Aorta (tissue), 5 donors: ENCODE results near the gene SMG5. TPM values are rescaled to one million over a fixed set of nuclear protein-coding genes. Genes with fewer than 3 reads are reported as not detected.
"Not testable (repeated sequence)": the region's sequence is repeated elsewhere in the genome, so short reads cannot be mapped to it uniquely, and the experiment has no call there.

Experiments used
- ATAC-seq: fragments of 200-7000 bp; cut with Tn5 transposase; one replicate; pipeline ENCODE4 v1.9.1; 2022; ENCODE audit warnings: moderate library complexity; ENCODE audit not compliant: low FRiP score
- DNase-seq, 2 donors: peaks; one replicate each; pipeline ENCODE4 v3.0.0-alpha.2; 2020
- H3K27ac ChIP-seq, 2 donors: one replicate each; pipeline ENCODE4 v1.5.1; 2013; ENCODE audit warnings: low read length in 2 of 2, mild to moderate bottlenecking in 2 of 2, moderate library complexity in 2 of 2, control low read depth in 1 of 2, inconsistent platforms in 1 of 2, low read depth in 1 of 2
- H3K27me3 ChIP-seq, 2 donors: one replicate each; pipeline ENCODE4 v1.6.1; 2013; ENCODE audit warnings: control low read depth in 1 of 2, low read length in 1 of 2, mild to moderate bottlenecking in 1 of 2, moderate library complexity in 1 of 2; ENCODE audit not compliant: insufficient read depth in 2 of 2, control insufficient read depth in 1 of 2
- H3K36me3 ChIP-seq, 2 donors: one replicate each; pipeline ENCODE4 v1.6.1; 2013; ENCODE audit warnings: control low read depth in 1 of 2, low read length in 1 of 2, mild to moderate bottlenecking in 1 of 2; ENCODE audit not compliant: insufficient read depth in 2 of 2, control insufficient read depth in 1 of 2
- H3K4me1 ChIP-seq, 2 donors: one replicate each; pipeline ENCODE4 v1.6.1; 2013; ENCODE audit warnings: low read length in 2 of 2, control low read depth in 1 of 2, mild to moderate bottlenecking in 1 of 2, moderate library complexity in 1 of 2; ENCODE audit not compliant: insufficient read depth in 2 of 2, control insufficient read depth in 1 of 2
- H3K4me3 ChIP-seq, 2 donors: one replicate each; pipeline ENCODE4 v1.5.1; 2013; ENCODE audit warnings: low read length in 2 of 2, control low read depth in 1 of 2, mild to moderate bottlenecking in 1 of 2
- H3K9me3 ChIP-seq: one replicate; pipeline ENCODE4 v1.6.1; 2013; ENCODE audit warnings: mild to moderate bottlenecking, low read length; ENCODE audit not compliant: control insufficient read depth
- WGBS, 2 donors: extraction: QIAGEN DNeasy Blood & Tissue Kit; methylation state at CpG; one replicate each; pipeline ENCODE4 v1.1.7; 2013; 5-methylcytosine and 5-hydroxymethylcytosine counted together
- intact Hi-C, 2 donors: fragments of 100-400 bp; cut with DNase I; formaldehyde crosslinking; loops; one replicate each; pipeline versions ENCODE4 v1.14.2 to v1.15.0; 2022
- long read RNA-seq, 2 donors: library from polyadenylated mRNA; unstranded; transcript quantifications; one replicate each; pipeline ENCODE4 v2.0.0, GENCODE V29; 2020 to 2021
- polyA plus RNA-seq, 2 donors: library from polyadenylated mRNA; stranded (reverse); fragments of 200-250 nt; gene quantifications; one replicate each; pipeline ENCODE4 v1.2.3, GENCODE V29; 2013
- total RNA-seq, 2 donors: library from RNA; stranded (reverse); fragmentation: NEBNext Ultra II Directional; extraction: Animal tissue kit (Norgen Biotek cat#: 25700); gene quantifications; one replicate each; pipeline ENCODE4 v1.2.1, GENCODE V29; 2021
- donor health status: healthy with polysubstance abuse.
- donor health status: Bipolar disorder and iron deficiency.
- donor health status: DM: no; HTN: no; CAD: no.
- donor health status: DM: no; HTN: no; CAD: no.
- donor health status: DM: yes; HTN: yes; CAD: no.

The SMG5 gene, protein sequence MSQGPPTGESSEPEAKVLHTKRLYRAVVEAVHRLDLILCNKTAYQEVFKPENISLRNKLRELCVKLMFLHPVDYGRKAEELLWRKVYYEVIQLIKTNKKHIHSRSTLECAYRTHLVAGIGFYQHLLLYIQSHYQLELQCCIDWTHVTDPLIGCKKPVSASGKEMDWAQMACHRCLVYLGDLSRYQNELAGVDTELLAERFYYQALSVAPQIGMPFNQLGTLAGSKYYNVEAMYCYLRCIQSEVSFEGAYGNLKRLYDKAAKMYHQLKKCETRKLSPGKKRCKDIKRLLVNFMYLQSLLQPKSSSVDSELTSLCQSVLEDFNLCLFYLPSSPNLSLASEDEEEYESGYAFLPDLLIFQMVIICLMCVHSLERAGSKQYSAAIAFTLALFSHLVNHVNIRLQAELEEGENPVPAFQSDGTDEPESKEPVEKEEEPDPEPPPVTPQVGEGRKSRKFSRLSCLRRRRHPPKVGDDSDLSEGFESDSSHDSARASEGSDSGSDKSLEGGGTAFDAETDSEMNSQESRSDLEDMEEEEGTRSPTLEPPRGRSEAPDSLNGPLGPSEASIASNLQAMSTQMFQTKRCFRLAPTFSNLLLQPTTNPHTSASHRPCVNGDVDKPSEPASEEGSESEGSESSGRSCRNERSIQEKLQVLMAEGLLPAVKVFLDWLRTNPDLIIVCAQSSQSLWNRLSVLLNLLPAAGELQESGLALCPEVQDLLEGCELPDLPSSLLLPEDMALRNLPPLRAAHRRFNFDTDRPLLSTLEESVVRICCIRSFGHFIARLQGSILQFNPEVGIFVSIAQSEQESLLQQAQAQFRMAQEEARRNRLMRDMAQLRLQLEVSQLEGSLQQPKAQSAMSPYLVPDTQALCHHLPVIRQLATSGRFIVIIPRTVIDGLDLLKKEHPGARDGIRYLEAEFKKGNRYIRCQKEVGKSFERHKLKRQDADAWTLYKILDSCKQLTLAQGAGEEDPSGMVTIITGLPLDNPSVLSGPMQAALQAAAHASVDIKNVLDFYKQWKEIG
- 10 to 100 TPM; 47.2 to 58.6 TPM for total RNA-seq
- polyA plus RNA-seq = 10 to 100 TPM; 21.9 to 34.7 TPM
- long read RNA-seq, donor 1, full-length matches to known transcripts = 8 of 67 reads
- long read RNA-seq, donor 1, partial matches to known transcripts = 50 of 67 reads
- long read RNA-seq, donor 1, other reads (novel, unspliced or antisense) = 9 of 67 reads
- long read RNA-seq, donor 2, full-length matches to known transcripts = 14 of 31 reads
- long read RNA-seq, donor 2, partial matches to known transcripts = 7 of 31 reads
- long read RNA-seq, donor 2, other reads (novel, unspliced or antisense) = 10 of 31 reads

DNA sequence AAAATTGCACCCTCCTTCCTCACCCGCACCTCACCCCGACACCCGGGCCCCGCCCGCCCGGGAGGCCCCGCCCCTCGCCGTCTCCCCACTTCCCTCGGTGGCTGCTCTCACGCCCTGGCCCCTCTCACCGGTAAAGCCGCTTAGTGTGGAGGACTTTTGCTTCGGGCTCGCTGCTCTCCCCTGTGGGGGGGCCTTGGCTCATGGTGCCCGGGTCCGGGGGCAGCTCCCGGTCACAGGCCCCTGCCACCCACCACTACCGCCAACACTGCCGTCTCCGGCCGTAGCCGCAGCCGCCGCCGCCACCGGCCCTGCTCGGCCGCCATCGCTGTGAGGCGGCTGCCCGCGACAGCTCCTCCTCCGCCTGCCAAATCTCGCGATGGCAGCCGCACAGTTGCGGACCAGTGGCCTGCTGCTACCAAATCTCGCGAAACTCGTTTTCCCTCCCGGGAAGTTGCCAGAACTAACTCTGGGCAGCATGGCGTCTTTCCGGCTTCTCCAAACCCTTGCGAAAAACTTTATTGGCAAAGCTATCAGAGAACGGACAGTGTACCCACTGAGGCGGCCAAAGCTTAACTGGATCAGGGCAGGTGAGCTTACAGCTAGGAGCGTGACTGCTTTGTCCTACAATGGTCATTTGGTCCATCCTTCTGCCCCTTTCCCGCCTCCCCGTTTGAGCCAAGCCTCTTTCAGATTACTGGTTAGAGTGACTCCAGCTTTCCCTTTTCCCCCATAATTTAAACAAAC, at the start of gene SMG5:
TSS of gene SMG5 (minus strand) at position 347 of the 744 bp plus-strand sequence. CDS start at position 202, 145 bp downstream.
- peaks cover 0 to 2% of the 10 kb centered on the region in 2 donors for H3K36me3 ChIP-seq
- ATAC-seq (peak; percentile 97), DNase-seq (peak; percentile 98 to 99)
- H3K9me3 ChIP-seq = no peaks in the 10 kb centered on the region
- H3K4me1 ChIP-seq = peaks cover 0 to 8% of the 10 kb centered on the region in 2 donors
- WGBS, 2 donors = 0 to 1% methylated on average over 44 to 50 of the region's 50 CpGs
- H3K27ac ChIP-seq = peak within 1 kb of the TSS in 1 of 2 donors; percentile 34
- H3K4me3 ChIP-seq = peak within 1 kb of the TSS; percentile 68 to 90
- H3K27me3 ChIP-seq = no peaks in the 10 kb centered on the region
- intact Hi-C loops = no loop called here

DNA sequence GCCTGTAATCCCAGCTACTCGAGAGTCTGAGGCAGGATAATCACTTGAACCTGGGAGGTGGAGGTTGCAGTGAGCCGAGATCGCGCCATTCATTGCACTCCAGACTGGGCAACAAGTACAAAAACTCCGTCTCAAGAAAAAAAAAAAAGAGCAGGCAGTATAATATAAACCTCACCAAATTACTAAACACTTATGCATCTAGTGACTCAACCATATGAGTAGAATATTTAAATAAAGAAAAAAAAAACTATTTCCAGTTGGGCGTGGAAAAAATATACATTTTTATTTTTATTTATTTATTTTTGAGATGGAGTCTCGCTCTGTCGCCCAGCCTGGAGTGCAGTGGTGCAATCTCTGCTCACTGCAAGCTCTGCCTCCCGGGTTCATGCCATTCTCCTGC, 40.6 kb upstream of the SMG5 start:
- H3K36me3 ChIP-seq = peaks cover 10 to 12% of the 10 kb centered on the region in 2 donors
- H3K4me1 ChIP-seq, H3K9me3 ChIP-seq, DNase-seq, ATAC-seq, H3K27me3 ChIP-seq, H3K27ac ChIP-seq, intact Hi-C loops, H3K4me3 ChIP-seq: not testable (repeated sequence)
- 92 to 94% methylated on average over 9 of the region's 9 CpGs for WGBS, 2 donors

DNA sequence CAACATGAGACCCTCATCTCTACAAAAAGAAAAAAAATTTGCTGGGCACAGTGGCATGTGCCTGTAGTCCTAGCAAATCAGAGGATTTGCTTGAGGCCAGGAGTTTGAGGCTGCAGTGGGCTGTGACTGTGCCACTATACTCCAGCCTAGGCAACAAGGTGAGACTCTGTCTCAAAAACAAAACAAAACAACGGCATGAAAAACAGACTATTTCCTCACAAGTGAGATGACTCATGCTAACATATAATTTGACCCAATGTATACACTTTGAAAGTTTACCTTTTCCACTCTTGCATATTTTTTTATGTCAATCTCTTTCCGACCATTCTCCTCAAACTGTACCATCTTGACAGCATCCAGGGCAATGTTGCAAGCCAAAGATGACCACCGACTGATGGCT, 37.9 kb upstream of the SMG5 start:
- peaks cover 18 to 19% of the 10 kb centered on the region in 2 donors for H3K36me3 ChIP-seq
- no peak overlapping the region for H3K4me3 ChIP-seq

DNA sequence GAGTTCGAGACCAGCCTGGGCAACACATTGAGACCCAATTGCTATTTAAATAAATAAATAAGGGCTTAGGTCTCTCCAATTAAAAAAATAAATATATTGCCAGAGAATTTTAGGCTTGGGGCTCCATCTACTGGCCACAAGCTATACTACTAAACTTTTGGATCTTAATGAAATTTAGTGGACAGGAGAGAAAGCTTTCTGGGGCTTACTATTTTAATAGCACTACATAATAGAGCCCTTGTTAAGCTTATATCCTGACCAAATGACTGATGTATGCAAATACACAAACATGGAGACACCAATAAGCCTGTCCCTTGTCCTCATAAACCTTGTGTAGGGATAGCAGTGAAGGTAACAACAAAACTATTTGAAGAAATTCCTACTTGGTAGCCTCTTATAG, 37.0 kb upstream of the SMG5 start:
- H3K27ac ChIP-seq = no peak overlapping the region
- no peak overlapping the region for H3K4me3 ChIP-seq
- WGBS, 2 donors = 52 to 63% methylated on average over 1 of the region's 1 CpG
- no peak for DNase-seq
- peaks cover 19% of the 10 kb centered on the region in 2 donors for H3K36me3 ChIP-seq
- H3K27me3 ChIP-seq = no peaks in the 10 kb centered on the region
- no peak for ATAC-seq
- H3K9me3 ChIP-seq = no peaks in the 10 kb centered on the region
- intact Hi-C loops = no loop called here
- no peaks in the 10 kb centered on the region for H3K4me1 ChIP-seq

More for the DNA sequence above, 37.9 kb upstream of the SMG5 start:
- H3K9me3 ChIP-seq = no peaks in the 10 kb centered on the region
- WGBS, 2 donors = 78 to 79% methylated on average over 3 of the region's 3 CpGs
- no peaks in the 10 kb centered on the region for H3K4me1 ChIP-seq
- no peaks in the 10 kb centered on the region for H3K27me3 ChIP-seq
- H3K27ac ChIP-seq = no peak overlapping the region
- ATAC-seq (no peak), DNase-seq (no peak)
- intact Hi-C loops = no loop called here

DNA sequence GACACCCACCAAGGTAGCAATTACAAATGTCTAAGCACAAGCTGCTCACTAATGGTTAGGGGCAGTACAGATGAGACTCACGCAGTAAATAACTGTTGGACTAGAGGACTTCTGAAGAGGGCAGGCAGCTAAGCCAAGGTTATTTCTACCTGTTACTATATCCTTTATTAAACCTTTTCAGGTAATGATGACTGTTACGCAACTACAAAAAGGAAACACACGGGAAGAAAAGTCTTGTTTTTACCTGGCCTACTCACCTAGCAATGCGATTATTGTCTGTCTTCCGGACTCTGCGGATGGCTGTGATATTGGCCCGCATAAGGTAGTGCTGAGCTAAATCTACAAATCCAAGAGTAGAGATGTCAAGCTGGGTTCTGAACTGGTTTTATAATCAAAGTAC, 34.3 kb upstream of the SMG5 start:
- ATAC-seq (no peak), DNase-seq (no peak)
- H3K27ac ChIP-seq = no peak overlapping the region
- no peaks in the 10 kb centered on the region for H3K4me1 ChIP-seq
- WGBS, 2 donors = 91 to 93% methylated on average over 7 of the region's 7 CpGs
- H3K4me3 ChIP-seq = no peak overlapping the region
- intact Hi-C loops = no loop called here
- H3K27me3 ChIP-seq = no peaks in the 10 kb centered on the region
- H3K9me3 ChIP-seq = no peaks in the 10 kb centered on the region
- H3K36me3 ChIP-seq = peaks cover 19 to 25% of the 10 kb centered on the region in 2 donors

DNA sequence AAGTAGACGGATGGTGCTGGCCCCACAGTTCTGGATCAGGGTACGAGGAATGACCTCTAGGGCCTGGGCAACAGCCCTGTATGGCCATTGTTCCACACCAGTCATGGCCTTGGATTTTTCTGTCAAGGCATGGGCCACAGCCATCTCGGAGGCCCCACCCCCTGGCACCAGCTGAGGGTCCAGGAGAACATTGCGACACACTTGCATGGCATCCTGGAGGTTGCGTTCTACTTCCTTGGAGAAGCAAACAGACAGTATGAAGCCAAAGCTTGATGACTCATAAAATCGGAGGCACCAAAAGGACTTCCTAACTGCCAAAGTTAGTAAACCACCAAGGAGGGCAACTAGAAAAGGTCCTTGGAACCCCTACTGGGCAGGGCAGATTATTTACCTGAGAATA, 28.3 kb upstream of the SMG5 start:
- ATAC-seq (no peak), DNase-seq (peak in 1 of 2 donors; percentile 55)
- peaks cover 7 to 9% of the 10 kb centered on the region in 2 donors for H3K36me3 ChIP-seq
- H3K4me1 ChIP-seq = no peaks in the 10 kb centered on the region
- 77 to 82% methylated on average over 6 of the region's 6 CpGs for WGBS, 2 donors
- intact Hi-C loops = no loop called here
- H3K27ac ChIP-seq = no peak overlapping the region
- no peaks in the 10 kb centered on the region for H3K9me3 ChIP-seq
- no peaks in the 10 kb centered on the region for H3K27me3 ChIP-seq
- H3K4me3 ChIP-seq = no peak overlapping the region

DNA sequence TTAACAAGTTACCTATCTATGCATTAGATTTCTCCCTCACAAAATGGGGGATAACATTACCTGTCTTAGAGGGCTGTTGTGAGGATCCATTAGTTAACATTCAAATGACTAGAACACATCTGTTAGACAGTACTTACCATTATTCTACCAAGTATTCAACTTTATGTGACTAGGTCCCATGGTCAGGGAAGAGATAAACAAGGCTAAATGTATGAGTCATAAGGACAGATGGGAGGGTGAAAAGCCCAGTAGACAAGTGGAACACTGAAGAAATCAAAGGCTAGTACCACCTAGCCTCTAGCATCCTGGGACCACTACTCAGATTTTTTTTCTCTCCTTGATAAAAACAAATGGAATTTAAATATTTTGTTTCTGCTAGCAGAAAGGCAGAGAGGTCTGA, 25.5 kb upstream of the SMG5 start:
- Histone ChIP-seq H3K27me3 (no peaks in the 10 kb centered on the region), H3K4me1 (no peaks in the 10 kb centered on the region), H3K36me3 (peaks cover 6 to 9% of the 10 kb centered on the region in 2 donors), H3K27ac (no peak overlapping the region), H3K4me3 (no peak overlapping the region), H3K9me3 (no peaks in the 10 kb centered on the region)
- intact Hi-C loops = no loop called here
- ATAC-seq (no peak), DNase-seq (no peak)

DNA sequence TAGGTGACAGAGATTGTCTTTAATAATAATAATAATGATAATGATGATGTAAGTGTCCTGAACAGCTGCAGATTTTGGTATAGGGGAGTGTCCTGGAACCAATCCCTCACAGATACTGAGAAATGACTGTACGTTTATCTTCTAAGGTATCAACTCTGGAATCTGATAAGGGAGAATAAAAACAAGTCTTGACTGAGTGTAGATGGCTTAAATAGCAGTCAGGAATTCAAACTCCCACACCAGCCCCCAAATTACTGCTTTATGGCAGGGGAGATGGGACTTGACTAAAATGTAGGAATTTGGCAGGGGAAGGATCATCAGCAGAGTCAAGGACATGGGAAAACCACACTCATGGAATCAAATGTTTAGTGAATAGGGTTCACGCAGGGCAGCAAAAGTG, 22.6 kb upstream of the SMG5 start:
- 57% methylated on average over 2 of the region's 2 CpGs for WGBS, 2 donors
- H3K27ac ChIP-seq = no peak overlapping the region
- no peak overlapping the region for H3K4me3 ChIP-seq
- H3K27me3 ChIP-seq = no peaks in the 10 kb centered on the region
- no peaks in the 10 kb centered on the region for H3K9me3 ChIP-seq
- ATAC-seq (no peak), DNase-seq (no peak)
- intact Hi-C loops = no loop called here
- no peaks in the 10 kb centered on the region for H3K4me1 ChIP-seq
- H3K36me3 ChIP-seq = peaks cover 0 to 4% of the 10 kb centered on the region in 2 donors
